Psoas muscle (tissue), 8 donors: Measurements from ENCODE around the gene OR2Z1. TPM values are rescaled to one million over a fixed set of nuclear protein-coding genes. Genes with fewer than 3 reads are reported as not detected.

Experiments
- ATAC-seq, 4 donors: fragments of 200-7000 bp; cut with Tn5 transposase; one replicate each; pipeline ENCODE4 v1.9.1; 2020; ENCODE audit warnings: moderate library complexity in 3 of 4, mild to moderate bottlenecking in 2 of 4
- DNase-seq, 2 donors: peaks; one replicate each; pipeline ENCODE4 v3.0.0-alpha.2; 2020
- H3K27ac ChIP-seq: fragments of 200-600 bp; one replicate; pipeline ENCODE4 v1.8.0; 2022
- H3K27me3 ChIP-seq, 3 donors: fragments of 200-600 bp in 1 of 3; one replicate each; pipeline versions ENCODE4 v1.6.1 to v1.8.0; 2013 to 2022; ENCODE audit warnings: low read length in 2 of 3, mild to moderate bottlenecking in 2 of 3, moderate library complexity in 1 of 3; ENCODE audit not compliant: insufficient read depth in 3 of 3
- H3K36me3 ChIP-seq, 2 donors: fragments of 200-600 bp in 1 of 2; one replicate each; pipeline versions ENCODE4 v1.6.1 to v1.8.0; 2013 to 2022; ENCODE audit warnings: low read depth in 1 of 2, mild to moderate bottlenecking in 1 of 2, moderate library complexity in 1 of 2; ENCODE audit not compliant: insufficient read depth in 1 of 2
- H3K4me1 ChIP-seq: fragments of 200-600 bp; one replicate; pipeline ENCODE4 v1.8.0; 2022
- H3K4me3 ChIP-seq: fragments of 200-600 bp; one replicate; pipeline ENCODE4 v1.8.0; 2022; ENCODE audit warnings: mild to moderate bottlenecking
- H3K9me3 ChIP-seq: fragments of 200-600 bp; one replicate; pipeline ENCODE4 v1.8.0; 2022
- WGBS, 3 donors: extraction: QIAGEN DNeasy Blood & Tissue Kit; methylation state at CpG; one replicate each; pipeline versions ENCODE4 v1.1.6 to v1.1.7; 2013; 5-methylcytosine and 5-hydroxymethylcytosine counted together
- intact Hi-C, 2 donors: fragments of 100-400 bp; cut with DNase I; formaldehyde crosslinking; loops; one replicate each; pipeline versions ENCODE4 v1.11.0 to v1.14.2; 2022
- long read RNA-seq, 2 donors: library from polyadenylated mRNA; unstranded; transcript quantifications; one replicate each; pipeline ENCODE4 v2.0.0, GENCODE V29; 2021
- polyA plus RNA-seq, 3 donors: library from polyadenylated mRNA; stranded (reverse); fragments of 200-250 nt; gene quantifications; one replicate each; pipeline ENCODE4 v1.2.3, GENCODE V29; 2013
- total RNA-seq, 4 donors: library from RNA; stranded (reverse); fragmentation: NEBNext Ultra II Directional in 2 of 4; extraction: Animal tissue kit (Norgen Biotek cat#: 25700) in 2 of 4; gene quantifications; one replicate each; pipeline versions ENCODE4 v1.2.1 to v1.2.4, GENCODE V29; 2021 to 2023
- TF ChIP-seq, protein P1 (sequence below): fragments of 200-600 bp; IDR thresholded peaks from one replicate; pipeline ENCODE4 v1.8.0; 2022; ENCODE audit warnings: antibody characterized with exemption
- donor health status: healthy with polysubstance abuse.
- donor health status: DM: no; HTN: no; CAD: no; lungs with moderate emphysema.
- donor health status: Bipolar disorder and iron deficiency.
- donor health status: healthy.
- donor health status: DM: yes; HTN: yes; CAD: no.
- donor health status: DM: no; HTN: no; CAD: no.
- donor health status: DM: no; HTN: no; CAD: no.
- donor health status: DM: yes; HTN: yes; CAD: no.

Gene OR2Z1, protein sequence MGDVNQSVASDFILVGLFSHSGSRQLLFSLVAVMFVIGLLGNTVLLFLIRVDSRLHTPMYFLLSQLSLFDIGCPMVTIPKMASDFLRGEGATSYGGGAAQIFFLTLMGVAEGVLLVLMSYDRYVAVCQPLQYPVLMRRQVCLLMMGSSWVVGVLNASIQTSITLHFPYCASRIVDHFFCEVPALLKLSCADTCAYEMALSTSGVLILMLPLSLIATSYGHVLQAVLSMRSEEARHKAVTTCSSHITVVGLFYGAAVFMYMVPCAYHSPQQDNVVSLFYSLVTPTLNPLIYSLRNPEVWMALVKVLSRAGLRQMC
- total RNA-seq (not detected), polyA plus RNA-seq (not detected)
- long read RNA-seq, donor 1 = 0 reads
- long read RNA-seq, donor 2 = 0 reads

DNA sequence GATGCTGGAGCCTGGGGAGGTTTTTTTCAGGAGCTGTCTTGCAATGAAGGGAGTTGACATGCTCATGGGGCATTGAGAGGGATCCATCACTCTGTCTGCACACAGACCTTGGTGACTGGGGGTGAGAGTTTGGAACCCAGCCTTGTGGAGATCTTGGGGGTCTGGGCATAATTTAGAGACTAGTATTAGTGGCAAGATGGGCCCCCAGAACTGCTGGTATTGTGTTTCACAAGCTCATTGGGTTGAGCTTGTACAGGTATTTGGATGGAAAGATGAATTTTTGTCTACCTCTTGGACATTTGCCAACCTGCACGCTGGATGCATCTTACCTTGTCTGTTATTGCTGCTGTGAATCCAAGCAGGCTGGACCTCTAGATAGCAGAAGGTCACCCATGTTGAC, at the start of gene OR2Z1:
TSS of gene OR2Z1 (plus strand) at position 301 of the 400 bp plus-strand sequence. CDS start 9,395 bp downstream, outside the sequence.
- H3K4me1 ChIP-seq = no peaks in the 10 kb centered on the region
- H3K27ac ChIP-seq = no peak within 1 kb of the TSS
- intact Hi-C loops = no loop called here
- TF ChIP-seq, protein P1, sequence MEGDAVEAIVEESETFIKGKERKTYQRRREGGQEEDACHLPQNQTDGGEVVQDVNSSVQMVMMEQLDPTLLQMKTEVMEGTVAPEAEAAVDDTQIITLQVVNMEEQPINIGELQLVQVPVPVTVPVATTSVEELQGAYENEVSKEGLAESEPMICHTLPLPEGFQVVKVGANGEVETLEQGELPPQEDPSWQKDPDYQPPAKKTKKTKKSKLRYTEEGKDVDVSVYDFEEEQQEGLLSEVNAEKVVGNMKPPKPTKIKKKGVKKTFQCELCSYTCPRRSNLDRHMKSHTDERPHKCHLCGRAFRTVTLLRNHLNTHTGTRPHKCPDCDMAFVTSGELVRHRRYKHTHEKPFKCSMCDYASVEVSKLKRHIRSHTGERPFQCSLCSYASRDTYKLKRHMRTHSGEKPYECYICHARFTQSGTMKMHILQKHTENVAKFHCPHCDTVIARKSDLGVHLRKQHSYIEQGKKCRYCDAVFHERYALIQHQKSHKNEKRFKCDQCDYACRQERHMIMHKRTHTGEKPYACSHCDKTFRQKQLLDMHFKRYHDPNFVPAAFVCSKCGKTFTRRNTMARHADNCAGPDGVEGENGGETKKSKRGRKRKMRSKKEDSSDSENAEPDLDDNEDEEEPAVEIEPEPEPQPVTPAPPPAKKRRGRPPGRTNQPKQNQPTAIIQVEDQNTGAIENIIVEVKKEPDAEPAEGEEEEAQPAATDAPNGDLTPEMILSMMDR = no peak
- H3K36me3 ChIP-seq = no peaks in the 10 kb centered on the region
- 39 to 60% (median 52%) methylated on average over 1 of the region's 1 CpG for WGBS, 3 donors
- H3K27me3 ChIP-seq = no peaks in the 10 kb centered on the region
- H3K4me3 ChIP-seq = no peak within 1 kb of the TSS
- no peaks in the 10 kb centered on the region for H3K9me3 ChIP-seq
- DNase-seq = no peak
- ATAC-seq = no peak

DNA sequence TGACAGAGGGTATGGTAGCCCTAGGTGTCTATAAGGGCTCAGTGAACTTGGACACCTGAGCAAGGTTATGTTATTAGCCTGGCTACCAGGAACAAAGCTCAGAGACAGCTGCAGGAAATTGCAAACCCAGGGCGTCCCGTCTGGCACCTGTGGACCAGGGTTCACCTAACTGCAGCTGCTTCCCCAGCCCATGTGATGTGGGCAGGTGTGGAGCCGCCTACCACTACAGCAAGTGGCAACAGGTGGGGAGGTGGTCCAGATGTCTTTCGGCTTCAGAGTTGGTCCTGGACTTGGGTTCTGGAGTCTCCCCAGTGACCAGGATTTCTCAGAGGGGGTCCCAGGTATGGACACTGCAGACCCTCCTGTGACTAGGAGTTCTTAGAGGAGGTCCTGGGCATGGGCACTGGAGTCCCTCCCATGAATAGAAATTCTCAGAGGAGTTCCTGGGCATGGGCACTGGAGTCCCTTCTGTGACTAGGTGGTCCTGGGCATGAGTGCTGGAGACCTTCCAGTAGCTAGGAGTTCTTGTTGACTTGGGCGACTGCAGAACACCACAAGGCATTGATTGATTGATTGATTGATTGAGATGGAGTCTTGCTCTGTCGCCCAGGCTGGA, 48.0 kb upstream of the OR2Z1 start:
- no peak overlapping the region for H3K27ac ChIP-seq
- H3K9me3 ChIP-seq = no peaks in the 10 kb centered on the region
- no peak for DNase-seq
- ATAC-seq = no peak
- H3K36me3 ChIP-seq = no peaks in the 10 kb centered on the region
- no peak overlapping the region for H3K4me3 ChIP-seq
- TF ChIP-seq, protein P1 = no peak
- WGBS, 3 donors = 69 to 74% (median 72%) methylated on average over 6 of the region's 6 CpGs
- H3K4me1 ChIP-seq = no peaks in the 10 kb centered on the region
- intact Hi-C loops = no loop called here
- H3K27me3 ChIP-seq = peaks cover 0 to 3% (median 0%) of the 10 kb centered on the region in 3 donors

DNA sequence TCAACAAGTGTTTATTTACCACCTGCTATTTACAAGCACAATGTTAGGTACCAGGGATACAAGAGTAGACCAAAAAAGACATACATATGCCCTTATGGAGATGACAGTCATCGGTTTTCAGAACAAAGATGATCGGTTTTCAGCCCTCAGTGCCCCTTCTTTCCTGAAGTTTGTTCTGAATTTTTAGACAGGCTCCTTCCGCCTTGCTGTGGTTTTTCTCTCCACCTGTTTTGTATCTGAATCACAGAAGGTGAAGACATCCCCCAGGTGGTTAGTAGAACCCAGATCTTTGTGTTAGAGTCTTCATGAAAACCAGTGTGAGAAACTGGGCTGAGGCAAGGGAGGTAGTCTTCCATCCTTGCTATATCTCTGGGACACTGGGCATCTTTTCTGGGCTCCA, 46.4 kb upstream of the OR2Z1 start:
- TF ChIP-seq, protein P1 = no peak
- no peaks in the 10 kb centered on the region for H3K4me1 ChIP-seq

DNA sequence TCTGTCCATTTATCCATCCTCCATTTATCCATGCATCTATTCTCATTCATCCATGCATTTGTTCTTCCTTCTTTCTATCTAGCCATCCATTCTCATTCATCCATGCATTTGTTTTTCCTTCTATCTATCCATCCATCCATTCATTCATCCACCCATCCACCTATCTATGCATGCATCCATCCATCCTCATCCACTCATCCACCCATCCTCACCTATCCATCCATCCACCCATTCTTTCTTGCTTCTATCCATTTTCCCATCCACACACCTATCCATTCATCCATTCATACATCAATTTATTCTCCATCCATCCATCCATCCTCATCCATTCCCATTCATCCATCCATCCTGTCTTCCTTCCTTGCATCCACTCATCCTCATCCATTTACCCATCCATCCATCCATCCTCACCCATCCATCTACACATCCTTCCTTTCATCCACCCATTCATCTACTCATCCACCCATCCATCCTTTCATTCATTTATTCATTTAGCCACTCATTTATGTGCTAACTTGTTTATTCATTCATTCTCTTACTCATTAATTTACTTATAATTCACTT, 43.1 kb upstream of the OR2Z1 start:
- Histone ChIP-seq H3K9me3 (no peaks in the 10 kb centered on the region), H3K27me3 (peaks cover 0 to 3% (median 0%) of the 10 kb centered on the region in 3 donors), H3K36me3 (no peaks in the 10 kb centered on the region), H3K4me3 (no peak overlapping the region), H3K27ac (no peak overlapping the region), H3K4me1 (no peaks in the 10 kb centered on the region)
- no peak for ATAC-seq
- TF ChIP-seq, protein P1 = no peak
- DNase-seq = no peak
- intact Hi-C loops = no loop called here

More for the DNA sequence above, 46.4 kb upstream of the OR2Z1 start:
- H3K36me3 ChIP-seq = no peaks in the 10 kb centered on the region
- no peak for ATAC-seq
- H3K9me3 ChIP-seq = no peaks in the 10 kb centered on the region
- H3K27ac ChIP-seq = no peak overlapping the region
- DNase-seq = no peak
- WGBS, 3 donors = 72 to 83% (median 76%) methylated on average over 3 of the region's 3 CpGs
- H3K27me3 ChIP-seq = peaks cover 0 to 3% (median 0%) of the 10 kb centered on the region in 3 donors
- intact Hi-C loops = no loop called here
- no peak overlapping the region for H3K4me3 ChIP-seq
